Thyroid gland (tissue), 4 donors: Measurements from ENCODE around the gene RAB20.

ENCODE experiments used
- POLR2A ChIP-seq, 2 donors: fragments of 450-650 bp; IDR thresholded peaks; one replicate each; pipeline ENCODE4 v1.6.1; 2017; ENCODE audit warnings: antibody characterized with exemption in 2 of 2, mild to moderate bottlenecking in 2 of 2, moderate library complexity in 1 of 2
- TF ChIP-seq, protein P1 (sequence below), 6 experiments: fragments of 200-600 bp in 3 of 6; fragments of 450-650 bp in 3 of 6; sonication (generic) in 3 of 6; IDR thresholded peaks; one replicate each; pipeline ENCODE4 v1.5.1; 2016 to 2019; ENCODE audit warnings: antibody characterized with exemption in 6 of 6, mild to moderate bottlenecking in 2 of 6, inconsistent platforms in 1 of 6, moderate library complexity in 1 of 6

DNA sequence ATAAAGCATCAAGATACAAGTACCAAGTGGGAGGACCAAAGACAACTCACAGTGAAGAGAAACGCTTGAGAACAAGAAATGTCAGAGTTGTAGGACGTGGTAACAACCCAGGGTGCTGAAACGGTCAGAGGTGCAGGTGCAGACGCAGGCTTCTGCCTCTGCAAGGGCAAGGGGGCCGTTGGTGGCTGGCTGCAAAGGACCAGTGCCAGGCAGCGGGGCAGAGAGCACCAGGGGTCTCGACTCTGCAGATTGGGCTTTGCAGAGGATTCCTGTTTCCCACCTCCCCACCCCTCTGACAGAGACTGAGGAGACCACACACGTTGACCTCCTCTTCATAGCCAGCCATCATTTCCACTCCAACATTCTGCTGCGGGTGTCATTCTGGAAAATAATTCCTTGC, 38.3 kb downstream of the RAB20 start:
- TF ChIP-seq, protein P1, sequence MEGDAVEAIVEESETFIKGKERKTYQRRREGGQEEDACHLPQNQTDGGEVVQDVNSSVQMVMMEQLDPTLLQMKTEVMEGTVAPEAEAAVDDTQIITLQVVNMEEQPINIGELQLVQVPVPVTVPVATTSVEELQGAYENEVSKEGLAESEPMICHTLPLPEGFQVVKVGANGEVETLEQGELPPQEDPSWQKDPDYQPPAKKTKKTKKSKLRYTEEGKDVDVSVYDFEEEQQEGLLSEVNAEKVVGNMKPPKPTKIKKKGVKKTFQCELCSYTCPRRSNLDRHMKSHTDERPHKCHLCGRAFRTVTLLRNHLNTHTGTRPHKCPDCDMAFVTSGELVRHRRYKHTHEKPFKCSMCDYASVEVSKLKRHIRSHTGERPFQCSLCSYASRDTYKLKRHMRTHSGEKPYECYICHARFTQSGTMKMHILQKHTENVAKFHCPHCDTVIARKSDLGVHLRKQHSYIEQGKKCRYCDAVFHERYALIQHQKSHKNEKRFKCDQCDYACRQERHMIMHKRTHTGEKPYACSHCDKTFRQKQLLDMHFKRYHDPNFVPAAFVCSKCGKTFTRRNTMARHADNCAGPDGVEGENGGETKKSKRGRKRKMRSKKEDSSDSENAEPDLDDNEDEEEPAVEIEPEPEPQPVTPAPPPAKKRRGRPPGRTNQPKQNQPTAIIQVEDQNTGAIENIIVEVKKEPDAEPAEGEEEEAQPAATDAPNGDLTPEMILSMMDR (IDR thresholded peaks at IDR 0.05) = no peak
- no peak for TF ChIP-seq POLR2A (IDR thresholded peaks at IDR 0.05)
